Islet precursor cell (in vitro differentiated cells): ENCODE measurements around the gene ZNF609.
A peak's percentile ranks its signal among the peaks of the same experiment; 100 is the strongest.

Experiments
- DNase-seq: peaks from one replicate; pipeline ENCODE4 v3.0.0-alpha.2; 2018

ZNF609 gene, protein sequence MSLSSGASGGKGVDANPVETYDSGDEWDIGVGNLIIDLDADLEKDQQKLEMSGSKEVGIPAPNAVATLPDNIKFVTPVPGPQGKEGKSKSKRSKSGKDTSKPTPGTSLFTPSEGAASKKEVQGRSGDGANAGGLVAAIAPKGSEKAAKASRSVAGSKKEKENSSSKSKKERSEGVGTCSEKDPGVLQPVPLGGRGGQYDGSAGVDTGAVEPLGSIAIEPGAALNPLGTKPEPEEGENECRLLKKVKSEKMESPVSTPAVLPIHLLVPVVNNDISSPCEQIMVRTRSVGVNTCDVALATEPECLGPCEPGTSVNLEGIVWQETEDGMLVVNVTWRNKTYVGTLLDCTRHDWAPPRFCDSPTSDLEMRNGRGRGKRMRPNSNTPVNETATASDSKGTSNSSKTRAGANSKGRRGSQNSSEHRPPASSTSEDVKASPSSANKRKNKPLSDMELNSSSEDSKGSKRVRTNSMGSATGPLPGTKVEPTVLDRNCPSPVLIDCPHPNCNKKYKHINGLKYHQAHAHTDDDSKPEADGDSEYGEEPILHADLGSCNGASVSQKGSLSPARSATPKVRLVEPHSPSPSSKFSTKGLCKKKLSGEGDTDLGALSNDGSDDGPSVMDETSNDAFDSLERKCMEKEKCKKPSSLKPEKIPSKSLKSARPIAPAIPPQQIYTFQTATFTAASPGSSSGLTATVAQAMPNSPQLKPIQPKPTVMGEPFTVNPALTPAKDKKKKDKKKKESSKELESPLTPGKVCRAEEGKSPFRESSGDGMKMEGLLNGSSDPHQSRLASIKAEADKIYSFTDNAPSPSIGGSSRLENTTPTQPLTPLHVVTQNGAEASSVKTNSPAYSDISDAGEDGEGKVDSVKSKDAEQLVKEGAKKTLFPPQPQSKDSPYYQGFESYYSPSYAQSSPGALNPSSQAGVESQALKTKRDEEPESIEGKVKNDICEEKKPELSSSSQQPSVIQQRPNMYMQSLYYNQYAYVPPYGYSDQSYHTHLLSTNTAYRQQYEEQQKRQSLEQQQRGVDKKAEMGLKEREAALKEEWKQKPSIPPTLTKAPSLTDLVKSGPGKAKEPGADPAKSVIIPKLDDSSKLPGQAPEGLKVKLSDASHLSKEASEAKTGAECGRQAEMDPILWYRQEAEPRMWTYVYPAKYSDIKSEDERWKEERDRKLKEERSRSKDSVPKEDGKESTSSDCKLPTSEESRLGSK (N-terminal part only)

DNA sequence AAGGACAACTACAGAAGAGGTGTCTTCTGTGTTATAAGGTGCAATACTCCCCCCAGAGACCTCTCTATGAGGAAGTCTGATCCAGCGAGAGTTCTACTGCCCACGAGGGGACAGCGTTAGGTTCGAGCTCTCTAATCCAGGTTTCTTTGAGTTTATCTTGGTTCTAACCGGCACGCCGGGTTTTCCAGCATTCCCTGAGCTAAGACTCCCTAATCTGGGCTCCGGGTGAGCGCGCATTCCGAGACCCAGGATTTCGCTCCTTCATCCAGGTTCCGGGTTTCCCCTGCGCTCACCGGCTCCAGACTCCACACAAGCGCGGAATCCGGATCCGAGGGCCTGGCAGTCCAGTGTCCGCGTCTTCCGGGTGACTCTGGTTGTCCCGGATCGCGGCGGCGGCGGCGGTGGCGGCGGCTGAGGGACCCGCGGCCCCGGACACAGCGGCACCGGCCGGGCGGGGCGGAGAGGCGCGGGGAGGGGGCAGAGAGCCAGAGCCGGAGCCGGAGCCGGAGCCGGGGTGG, at the start of gene ZNF609:
TSS of gene ZNF609 (plus strand) at position 373 of the 518 bp plus-strand sequence. CDS start 38,842 bp downstream, outside the sequence.
- DNase-seq = peak; percentile 98

DNA sequence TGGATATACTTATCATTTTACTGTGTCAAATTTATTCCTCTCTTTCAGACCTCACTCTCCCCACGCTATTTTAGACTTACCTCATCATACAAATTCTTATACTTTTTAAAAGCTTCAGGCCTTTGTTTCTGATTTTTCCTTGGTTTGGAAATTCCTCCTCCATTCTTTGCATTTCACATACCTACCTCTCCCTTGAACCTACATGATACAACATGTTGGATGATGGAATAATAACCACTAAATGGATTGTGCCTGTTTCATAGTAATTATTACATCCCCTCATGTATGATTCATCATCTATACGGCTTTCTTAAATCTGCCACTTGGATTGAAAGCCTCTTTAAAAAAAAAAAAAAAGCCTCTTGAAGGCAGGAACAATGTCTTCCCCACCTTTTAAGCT, 48.2 kb upstream of the ZNF609 start:
- no peak for DNase-seq

DNA sequence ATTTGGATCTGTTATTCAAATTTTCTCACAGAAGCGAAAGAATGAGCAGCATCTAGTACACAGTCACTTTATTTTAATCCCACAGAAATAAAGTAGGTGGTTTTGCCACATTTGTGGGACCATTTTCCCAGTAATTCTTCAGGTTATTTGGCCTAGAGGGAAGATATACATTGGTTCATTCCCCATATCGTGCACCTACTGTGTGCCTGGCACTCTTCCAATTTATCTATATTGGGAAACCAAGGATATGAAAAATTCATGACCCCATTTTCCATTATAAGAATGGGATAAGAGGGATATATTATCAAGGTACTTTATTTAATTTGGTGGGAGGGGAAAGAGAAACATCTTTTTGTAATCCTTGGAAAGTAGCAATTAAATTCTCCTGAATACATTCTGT, 37.7 kb upstream of the ZNF609 start:
- no peak for DNase-seq

DNA sequence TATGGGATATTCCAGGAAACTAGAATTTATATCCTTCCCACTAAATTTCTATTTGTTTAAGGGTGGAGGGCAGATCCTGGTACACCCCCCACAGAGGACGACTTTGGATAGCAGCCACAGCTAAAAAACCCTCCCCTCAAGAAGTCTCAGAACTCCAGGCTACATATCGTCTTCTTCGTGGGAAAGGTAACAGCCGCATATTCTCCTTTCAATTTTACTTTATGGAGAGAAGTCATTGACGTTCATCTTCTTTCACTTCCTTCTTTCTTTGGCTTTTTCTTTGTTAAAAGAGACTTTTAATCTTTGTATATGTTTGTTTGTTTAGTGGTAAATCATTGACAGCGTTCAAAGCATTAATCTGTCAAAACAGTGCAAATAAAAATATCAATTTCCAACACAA, 36.4 kb upstream of the ZNF609 start:
- no peak for DNase-seq

DNA sequence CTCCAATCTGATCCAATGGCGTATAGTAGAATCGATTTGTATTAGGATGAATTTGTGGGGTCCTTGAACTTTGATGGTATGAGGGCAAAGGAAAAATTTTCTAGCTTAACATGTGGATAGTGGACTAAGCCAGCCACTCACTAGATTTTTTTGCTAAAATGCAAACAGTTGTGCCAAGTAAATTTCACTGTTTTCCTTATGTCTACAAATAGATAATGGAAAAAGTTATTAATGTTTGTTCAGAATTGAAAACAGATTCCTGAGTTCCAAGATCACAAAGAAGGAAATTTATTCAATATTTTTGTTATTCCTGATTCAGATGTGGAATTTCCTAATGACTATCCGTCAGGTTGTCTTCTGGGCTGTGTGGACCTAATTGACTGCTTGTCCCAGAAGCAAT, 35.2 kb upstream of the ZNF609 start:
- DNase-seq = no peak

DNA sequence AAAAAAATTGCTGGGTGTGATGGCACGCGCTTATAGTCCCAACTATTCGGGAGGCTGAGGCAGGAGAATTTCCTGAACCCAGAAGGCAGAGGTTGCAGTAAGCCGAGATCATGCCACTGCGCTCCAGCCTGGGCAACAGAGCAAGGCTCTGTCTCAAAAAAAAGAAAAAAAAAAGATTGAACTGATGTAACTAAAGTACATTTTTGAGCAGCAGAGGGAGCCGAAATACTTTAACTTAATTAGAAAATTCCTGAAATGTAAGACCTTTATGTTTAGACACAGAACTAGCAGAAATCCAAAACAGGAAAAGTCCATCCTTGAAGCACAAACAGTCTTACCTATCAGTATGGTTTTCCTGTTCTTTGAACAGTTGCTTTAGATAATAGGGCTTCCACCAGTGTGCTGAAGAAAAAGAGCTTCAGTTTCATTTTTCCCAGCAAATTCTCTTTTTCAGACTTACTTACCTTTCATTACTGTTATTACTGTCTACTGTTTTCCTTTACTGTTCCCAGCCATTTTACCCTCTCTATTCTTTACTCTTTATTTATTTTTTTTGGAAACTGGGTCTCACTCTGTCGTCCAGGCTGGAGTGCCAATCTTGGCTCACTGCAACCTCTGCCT, 33.4 kb upstream of the ZNF609 start:
- DNase-seq = no peak

DNA sequence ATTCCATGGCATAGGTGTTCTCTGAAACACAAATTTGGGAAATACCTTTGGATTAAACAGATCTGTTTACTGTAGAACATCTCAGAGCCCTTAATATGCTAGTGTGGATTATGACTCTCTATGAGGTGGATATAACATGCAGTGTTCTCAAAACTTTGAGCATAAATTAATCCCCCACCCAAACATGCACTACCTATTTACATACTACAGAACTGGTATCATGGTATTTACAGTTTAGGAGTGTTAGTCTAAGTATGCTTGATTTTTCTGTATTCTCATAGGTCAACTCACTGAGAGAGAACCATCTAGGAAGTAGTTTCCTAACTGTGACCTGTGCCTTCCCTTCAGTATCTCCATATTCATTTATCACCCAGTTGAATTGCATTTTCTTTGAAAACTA, 30.9 kb upstream of the ZNF609 start:
- no peak for DNase-seq

DNA sequence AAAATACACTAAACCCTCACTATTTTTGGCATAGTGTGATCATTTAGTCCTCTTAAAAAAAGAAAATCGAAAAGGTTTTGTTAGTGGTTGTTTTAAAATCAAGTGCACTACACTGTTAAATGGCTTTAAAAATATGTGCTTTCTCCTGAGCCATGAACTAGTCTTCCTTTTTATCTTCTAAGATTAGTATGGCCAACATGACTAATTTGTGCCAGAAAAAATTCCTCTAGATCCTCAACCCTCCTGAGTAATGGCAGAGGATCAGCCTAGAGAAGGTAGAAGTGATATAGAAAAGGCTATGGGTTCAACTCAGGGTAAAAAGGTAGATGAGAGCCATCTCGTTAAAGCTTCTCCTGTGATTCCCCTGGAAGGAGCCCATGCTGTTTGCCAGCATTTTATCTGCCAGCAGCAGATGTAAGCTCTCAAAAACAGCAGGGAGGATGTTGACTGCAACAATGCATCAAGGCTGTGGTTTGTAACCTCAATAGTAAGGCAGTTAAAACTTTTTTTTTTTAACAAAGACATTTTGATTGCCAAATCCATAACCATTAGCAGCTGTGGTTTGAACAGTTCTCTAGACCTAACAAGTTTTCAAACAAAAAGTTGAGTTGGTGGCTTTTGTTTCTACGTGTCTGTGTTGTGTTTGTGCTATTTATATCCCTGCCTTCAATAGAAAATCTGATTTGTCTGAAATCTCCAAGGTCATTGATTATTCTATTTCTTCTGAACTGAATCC, 30.2 kb upstream of the ZNF609 start:
- no peak for DNase-seq

DNA sequence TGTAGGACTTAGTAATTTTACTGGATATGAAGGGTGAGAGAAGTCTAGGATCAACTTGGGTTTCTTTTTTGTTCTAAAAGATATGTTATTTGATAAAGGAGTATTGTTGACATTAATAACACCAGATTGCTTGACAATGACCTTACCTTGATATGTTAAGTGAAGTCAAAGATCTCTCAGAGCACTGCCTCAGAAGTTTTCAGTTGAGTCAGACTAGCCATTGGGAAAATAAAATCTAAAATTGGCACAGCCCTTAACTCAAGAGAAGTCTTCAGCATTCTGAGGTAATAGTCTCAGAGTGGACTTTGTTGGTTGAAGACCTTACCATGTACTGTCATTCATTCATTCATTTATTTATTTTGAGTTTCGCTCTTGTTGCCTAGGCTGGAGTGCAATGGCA, 22.4 kb upstream of the ZNF609 start:
- no peak for DNase-seq

DNA sequence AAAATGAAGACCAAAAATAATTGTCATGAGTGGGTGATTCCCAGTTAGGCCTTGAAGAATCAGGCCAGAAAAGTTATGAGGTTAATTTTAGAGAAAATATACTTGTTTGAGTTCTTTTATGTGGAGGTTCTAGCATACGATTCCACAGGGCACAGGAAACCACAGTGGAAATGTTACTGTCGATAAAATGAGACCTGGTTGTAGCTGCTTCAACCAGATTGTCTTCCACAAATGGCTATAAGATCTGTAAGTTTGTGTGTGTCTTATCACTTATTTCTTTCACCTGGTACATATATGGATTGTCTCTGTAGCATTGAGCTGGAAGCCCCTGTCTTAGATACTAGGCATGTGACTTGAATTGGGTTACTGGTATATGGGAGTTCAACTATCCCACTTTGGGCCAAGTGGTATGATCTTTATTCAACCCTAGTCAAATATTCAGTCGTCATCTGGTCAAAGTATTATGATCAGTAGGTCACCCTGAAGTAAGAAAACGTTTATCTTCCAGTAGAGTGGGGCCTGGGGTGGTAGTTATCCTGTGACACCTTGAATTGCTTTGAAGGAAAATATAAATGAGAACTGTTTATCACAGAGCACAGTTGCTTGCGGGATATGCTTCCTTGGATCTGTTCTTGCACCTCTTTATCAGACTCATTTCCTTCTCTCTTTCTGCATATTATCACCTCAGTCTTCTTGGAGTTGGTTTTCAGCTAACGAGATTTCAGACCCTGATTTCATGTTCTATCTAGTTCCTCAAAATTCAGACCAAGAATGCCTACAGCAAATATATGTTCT, 21.5 kb upstream of the ZNF609 start:
- DNase-seq = no peak

DNA sequence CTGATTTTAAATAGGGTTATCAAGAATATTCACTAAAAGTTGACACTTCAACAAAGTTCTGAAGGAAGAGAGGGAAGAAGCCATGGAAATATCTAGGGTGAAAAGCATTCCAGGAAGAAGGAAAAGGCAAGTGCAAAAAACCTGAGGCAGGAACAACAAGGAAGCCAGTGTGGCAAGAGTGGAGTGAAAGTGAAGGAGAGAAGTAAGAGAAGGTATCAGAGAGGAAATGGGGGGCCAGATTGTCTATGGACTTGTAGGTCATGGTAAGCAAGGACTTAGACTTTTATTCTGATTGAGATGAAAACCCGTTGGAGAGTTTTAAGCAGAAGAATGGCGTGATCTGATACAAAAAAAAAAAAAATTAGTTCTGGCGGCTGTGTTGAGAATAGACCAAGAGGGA, 18.5 kb upstream of the ZNF609 start:
- no peak for DNase-seq

DNA sequence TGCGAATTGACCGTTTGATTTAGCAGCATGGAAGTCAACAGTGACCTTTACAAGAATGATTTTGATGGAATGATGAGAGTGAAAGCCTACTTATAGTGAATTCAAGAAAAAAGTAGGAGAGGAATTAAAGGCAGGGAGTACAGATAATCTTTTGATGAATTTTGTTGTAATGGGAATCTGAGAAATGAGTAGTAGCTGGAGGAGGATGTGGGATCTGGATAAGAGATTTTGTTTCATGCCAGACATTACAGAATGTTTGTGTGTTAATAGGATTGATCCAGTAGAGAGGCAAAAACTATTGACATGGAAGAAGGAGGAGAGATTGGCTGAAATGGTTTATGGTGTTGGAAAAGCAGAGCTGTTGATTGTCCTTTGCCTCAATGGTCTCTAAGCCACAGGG, 17.4 kb upstream of the ZNF609 start:
- DNase-seq = no peak

DNA sequence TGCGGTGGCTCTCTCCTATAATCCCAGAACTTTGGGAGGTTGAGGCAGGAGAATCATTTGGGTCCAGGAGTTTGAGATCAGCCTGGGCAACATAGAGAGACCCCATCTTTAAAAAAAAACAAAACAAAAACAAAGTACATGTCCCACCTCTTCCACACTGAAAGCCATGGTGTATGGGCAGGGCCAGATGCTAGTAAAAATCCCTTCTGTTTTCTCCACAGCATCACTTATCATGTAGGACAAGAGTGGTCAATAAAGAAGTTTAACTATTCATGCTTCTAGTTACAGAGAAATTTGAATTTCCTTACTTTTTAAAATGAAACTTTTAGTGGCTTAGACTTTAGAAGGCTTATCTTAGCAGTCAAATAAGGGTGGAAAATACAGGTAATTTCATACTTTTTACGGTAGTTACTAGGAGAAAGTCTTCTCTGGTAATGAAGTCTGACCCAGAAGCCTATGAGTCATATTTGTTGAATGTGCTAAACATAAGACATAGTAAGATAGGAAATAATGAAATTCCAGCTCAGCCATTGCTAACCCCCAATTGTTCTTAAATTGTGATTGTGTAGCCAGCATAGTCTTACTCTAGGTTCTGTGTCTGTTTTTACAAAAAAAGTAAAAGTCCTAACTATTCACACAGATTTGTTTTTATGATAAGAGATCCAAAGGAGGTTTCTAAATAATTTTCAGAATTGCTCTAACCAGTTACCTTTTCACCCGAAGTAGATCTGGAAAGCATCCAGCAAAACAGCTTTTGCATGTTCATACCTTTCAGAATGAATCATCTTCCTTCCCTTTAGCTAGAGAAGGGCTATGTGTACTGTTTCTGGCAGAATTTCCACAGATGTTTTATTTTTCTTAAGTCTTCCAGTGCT, 16.4 kb upstream of the ZNF609 start:
- no peak for DNase-seq

DNA sequence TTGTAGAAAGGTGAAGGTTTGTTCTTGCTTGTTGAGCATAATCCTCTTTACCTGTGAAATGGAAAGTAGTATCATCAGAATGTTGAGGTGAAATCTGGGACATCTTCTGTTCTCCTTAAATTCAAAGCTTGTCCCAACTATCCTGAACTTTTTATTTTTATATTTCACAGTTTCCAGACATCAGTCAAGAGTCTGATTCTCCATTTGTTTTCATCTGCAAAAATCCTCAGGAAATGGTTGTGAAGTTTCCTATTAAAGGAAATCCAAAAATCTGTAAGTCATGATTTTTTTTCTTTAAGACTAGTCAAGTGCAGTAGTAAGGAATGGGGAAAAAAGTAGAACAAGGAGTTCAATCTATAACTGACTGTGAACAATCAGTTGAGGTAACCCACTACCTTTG, 15.5 kb upstream of the ZNF609 start:
- no peak for DNase-seq

DNA sequence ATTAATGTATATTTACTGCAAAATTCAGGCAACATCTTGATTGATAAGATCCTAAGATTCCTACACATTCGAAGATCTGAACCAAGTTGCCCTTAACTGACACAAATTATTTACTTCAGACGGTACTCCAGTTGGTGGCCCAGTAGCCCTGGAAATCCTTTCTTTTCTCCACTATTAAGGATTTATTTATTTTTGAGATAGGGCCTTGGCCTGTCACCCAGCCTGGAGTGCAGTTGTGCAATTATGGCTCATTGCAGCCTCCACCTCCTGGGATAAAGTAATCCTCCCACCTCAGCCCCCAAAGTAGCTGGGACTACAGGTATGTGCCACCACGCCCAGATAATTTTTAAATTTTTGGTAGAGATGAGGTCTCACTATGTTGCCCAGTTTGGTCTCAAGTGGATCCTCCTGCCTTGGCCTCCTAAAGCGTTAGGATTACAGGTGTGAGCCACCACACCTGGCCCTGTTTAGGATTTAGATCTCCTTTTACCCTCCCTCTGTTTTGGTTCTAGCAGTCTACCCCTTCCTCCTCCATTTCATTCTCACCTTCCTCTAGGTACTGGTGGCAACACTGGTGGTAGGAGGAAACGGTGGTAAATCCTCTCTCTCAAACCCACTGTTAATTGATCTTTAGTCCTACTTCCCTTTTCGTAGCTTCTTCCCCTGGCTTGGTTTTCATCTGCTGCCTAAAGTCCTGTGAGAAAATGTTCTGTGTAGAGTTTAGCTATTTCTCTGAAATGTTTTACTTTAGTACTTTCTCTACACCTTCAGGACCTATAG, 12.7 kb upstream of the ZNF609 start:
- DNase-seq = no peak

DNA sequence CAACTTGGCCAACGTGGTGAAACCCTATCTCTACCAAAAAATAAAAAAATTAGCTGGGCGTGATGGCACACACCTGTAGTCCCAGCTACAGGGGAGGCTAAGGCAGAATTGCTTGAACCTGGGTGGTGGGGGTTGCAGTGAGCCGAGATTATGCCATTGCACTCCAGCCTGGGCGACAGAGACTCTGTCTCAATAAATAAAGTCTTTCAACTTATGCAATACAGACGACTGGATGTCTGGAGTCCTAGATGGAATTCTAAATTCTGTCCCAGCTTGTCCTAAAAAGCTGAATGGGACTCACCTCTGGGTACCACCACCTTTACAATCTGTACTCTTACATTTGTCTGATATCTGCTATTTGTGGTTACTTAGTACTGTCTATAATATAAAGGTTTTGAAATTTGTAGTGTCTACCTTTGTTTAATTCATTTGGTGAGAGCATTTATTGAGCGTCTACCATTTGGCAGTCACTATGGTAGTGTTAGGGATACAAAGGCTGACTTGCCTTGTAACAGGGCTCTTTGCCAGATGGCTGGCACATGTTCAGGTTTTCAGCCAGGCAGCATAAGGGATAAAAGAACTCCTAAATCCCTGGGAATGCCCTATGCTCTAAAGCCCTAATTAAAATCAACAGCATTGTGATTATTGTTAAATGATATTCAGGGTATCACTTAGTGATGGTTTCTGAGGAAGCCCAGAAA, 7.2 kb upstream of the ZNF609 start:
- DNase-seq = no peak

DNA sequence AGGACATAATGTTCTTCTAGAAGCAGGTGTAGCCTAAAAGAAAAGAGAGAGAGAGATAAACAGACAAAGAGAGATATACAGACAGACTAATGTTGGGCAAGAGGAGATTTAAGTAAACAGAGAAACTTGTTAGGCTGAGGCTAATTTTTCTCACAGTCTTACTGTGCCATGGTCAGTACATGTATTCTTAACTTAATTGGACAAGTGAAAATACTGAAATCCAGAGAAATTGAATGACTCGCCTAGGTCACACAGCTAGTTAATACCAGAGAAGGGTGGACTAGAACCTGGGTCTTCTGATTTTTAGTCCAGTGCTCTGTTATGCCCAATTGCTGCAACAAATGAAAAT, 6.7 kb upstream of the ZNF609 start:
- no peak for DNase-seq

DNA sequence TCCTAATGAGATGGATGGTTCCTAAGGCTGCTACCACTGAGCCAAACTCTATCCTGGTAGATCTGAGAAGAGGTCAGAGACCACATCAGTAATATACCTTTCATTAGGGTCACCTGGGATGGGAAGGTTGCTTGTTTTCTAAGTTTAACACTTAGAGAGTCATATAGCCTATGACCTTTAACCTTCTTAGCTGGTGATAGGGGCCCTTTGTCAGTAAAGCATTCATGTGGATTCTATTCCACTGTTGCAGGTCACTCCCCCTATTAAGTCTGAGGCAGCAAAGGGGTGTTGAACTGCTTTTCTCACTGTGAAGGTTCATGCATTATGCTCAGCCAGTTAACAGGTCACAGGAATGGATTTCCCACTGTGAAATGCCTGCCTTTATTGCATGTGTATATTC, 6.1 kb upstream of the ZNF609 start:
- DNase-seq = no peak

DNA sequence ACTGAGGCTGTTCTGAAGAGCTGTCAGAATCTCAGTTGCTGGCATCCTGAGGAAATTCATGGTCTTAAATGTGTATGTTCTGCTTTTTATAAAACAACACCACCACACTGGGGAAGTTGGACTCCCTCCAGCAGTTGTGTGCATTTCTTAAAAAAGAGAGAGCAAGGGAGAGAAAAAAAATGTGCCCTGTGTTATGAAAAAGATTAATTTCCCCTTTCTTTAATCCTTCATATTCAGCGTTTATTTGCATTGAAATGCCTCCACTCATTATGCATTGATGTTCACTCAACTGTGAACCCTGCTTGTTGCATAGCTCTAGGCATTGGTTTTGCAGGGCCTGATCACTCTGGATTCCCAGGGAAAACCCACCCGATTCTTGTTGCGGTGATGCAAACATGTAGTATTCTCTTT, 4.4 kb upstream of the ZNF609 start:
- DNase-seq = no peak
